ENCODE results near the gene DDX46. TPM values are rescaled to one million over a fixed set of nuclear protein-coding genes. Genes with fewer than 3 reads are reported as not detected.
A peak's percentile ranks its signal among the peaks of the same experiment; 100 is the strongest.

The DDX46 gene
- total RNA-seq, 3 donors from 2014 or later (not counting 1 experiment from before 2014, with no cell fraction given), result 61.4 to 74.8 (median 67.2) TPM

GRCh38 chr5:134844252-134844651, 85.7 kb downstream of the DDX46 start:
- Histone ChIP-seq H3K27me3 (ENCODE audit: control insufficient read depth, insufficient read depth, low read length) (no peaks in the 10 kb centered on the region), H3K36me3 (ENCODE audit: control insufficient read depth, insufficient read depth, low read length) (peaks cover 8% of the 10 kb centered on the region), H3K9me3 (ENCODE audit: control insufficient read depth, insufficient read depth, low read length) (no peaks in the 10 kb centered on the region), H3K4me3 (ENCODE audit: low read length) (no peak overlapping the region), H3K27ac (ENCODE audit: low read length) (no peak overlapping the region), H3K4me1 (ENCODE audit: control insufficient read depth, insufficient read depth, low read length) (peaks cover 23% of the 10 kb centered on the region)
- H3K9me3 Mint-ChIP-seq, result no peaks in the 10 kb centered on the region
- no peak for ATAC-seq
- no peaks in the 10 kb centered on the region for H3K27me3 Mint-ChIP-seq (ENCODE audit: low read depth in 2 of 2)
- H3K4me3 Mint-ChIP-seq, result no peak overlapping the region
- intact Hi-C loops (cut with micrococcal nuclease), result no loop called here
- H3K27ac Mint-ChIP-seq, result peak overlapping the region; percentile 94 to 99
- WGBS (ENCODE audit: insufficient coverage), result 80% methylated on average over 1 of the region's 1 CpG
- TF ChIP-seq, protein P1, sequence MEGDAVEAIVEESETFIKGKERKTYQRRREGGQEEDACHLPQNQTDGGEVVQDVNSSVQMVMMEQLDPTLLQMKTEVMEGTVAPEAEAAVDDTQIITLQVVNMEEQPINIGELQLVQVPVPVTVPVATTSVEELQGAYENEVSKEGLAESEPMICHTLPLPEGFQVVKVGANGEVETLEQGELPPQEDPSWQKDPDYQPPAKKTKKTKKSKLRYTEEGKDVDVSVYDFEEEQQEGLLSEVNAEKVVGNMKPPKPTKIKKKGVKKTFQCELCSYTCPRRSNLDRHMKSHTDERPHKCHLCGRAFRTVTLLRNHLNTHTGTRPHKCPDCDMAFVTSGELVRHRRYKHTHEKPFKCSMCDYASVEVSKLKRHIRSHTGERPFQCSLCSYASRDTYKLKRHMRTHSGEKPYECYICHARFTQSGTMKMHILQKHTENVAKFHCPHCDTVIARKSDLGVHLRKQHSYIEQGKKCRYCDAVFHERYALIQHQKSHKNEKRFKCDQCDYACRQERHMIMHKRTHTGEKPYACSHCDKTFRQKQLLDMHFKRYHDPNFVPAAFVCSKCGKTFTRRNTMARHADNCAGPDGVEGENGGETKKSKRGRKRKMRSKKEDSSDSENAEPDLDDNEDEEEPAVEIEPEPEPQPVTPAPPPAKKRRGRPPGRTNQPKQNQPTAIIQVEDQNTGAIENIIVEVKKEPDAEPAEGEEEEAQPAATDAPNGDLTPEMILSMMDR (IDR thresholded peaks at IDR 0.05), result no peak
- H3K4me1 Mint-ChIP-seq, result peaks cover 19 to 22% of the 10 kb centered on the region in 2 donors
- H3K36me3 Mint-ChIP-seq, result no peaks in the 10 kb centered on the region
- DNase-seq, result no peak

DNA sequence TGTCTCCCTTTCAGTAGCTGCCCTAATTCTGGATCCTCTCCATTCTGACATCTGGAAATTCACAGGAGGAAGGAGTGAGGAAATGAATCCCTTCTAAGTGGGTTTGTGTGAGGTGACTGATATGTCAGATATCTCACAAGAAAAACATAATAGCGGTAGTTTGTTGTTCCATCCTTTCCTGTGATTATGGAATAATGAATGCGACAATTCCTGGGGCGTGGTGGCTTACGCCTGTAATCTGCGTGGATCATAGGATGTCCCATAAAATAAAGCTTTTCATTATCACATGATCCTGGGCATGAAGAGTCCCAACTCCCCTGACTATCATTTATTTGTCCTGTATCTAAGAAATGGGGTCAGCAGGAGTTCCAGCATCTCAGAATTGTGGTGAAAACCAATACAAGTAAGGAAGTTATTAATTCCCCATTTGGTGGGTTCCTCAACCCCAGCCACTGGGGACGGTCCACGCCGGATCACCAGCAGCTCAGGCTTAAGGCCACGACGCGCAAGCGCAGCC, 86.8 kb downstream of the DDX46 start:
- 23% methylated on average over 11 of the region's 12 CpGs for WGBS (ENCODE audit: insufficient coverage)

GRCh38 chr5:134845852-134846640, 87.5 kb downstream of the DDX46 start, which contains the start of gene C5orf24:
TSS of gene C5orf24 (plus strand) at chr5:134845968. CDS start at chr5:134854901, 8,933 bp downstream.
- Mint-ChIP-seq H3K27ac (peak within 1 kb of the TSS; percentile 94 to 99), H3K36me3 (no peaks in the 10 kb centered on the region), H3K9me3 (no peaks in the 10 kb centered on the region), H3K4me3 (peak within 1 kb of the TSS; percentile 96), H3K27me3 (ENCODE audit: low read depth in 2 of 2) (no peaks in the 10 kb centered on the region), H3K4me1 (peaks cover 21 to 27% of the 10 kb centered on the region in 2 donors)
- intact Hi-C loops (cut with micrococcal nuclease), result loop anchor here (1.0 kb wide), 3 partner anchors 28 to 108 kb away; partner anchors contain the start of genes CAMLG, PCBD2 and TXNDC15
- H3K9me3 ChIP-seq (ENCODE audit: control insufficient read depth, insufficient read depth, low read length), result no peaks in the 10 kb centered on the region
- under 1% methylated on average over 84 of the region's 84 CpGs for WGBS (ENCODE audit: insufficient coverage)
- TF ChIP-seq, protein P1 (IDR thresholded peaks at IDR 0.05), result no peak
- H3K36me3 ChIP-seq (ENCODE audit: control insufficient read depth, insufficient read depth, low read length), result peaks cover 3% of the 10 kb centered on the region
- ATAC-seq (peak; percentile 91 to 98 (median 91)), DNase-seq (peak; percentile 86 to 98)
- peaks cover 24% of the 10 kb centered on the region for H3K4me1 ChIP-seq (ENCODE audit: control insufficient read depth, insufficient read depth, low read length)
- peak within 1 kb of the TSS; percentile 97 for H3K27ac ChIP-seq (ENCODE audit: low read length)
- H3K27me3 ChIP-seq (ENCODE audit: control insufficient read depth, insufficient read depth, low read length), result no peaks in the 10 kb centered on the region
- H3K4me3 ChIP-seq (ENCODE audit: low read length), result peak within 1 kb of the TSS; percentile 87

More for the DNA sequence above, 86.8 kb downstream of the DDX46 start:
- no peak for ATAC-seq
- H3K4me1 Mint-ChIP-seq, result peaks cover 19 to 27% of the 10 kb centered on the region in 2 donors
- Histone ChIP-seq H3K9me3 (ENCODE audit: control insufficient read depth, insufficient read depth, low read length) (no peaks in the 10 kb centered on the region), H3K27me3 (ENCODE audit: control insufficient read depth, insufficient read depth, low read length) (no peaks in the 10 kb centered on the region), H3K36me3 (ENCODE audit: control insufficient read depth, insufficient read depth, low read length) (peaks cover 7% of the 10 kb centered on the region), H3K4me1 (ENCODE audit: control insufficient read depth, insufficient read depth, low read length) (peaks cover 23% of the 10 kb centered on the region), H3K27ac (ENCODE audit: low read length) (peak overlapping the region; percentile 92), H3K4me3 (ENCODE audit: low read length) (peak overlapping the region; percentile 23)
- no peaks in the 10 kb centered on the region for H3K9me3 Mint-ChIP-seq
- DNase-seq, result no peak
- intact Hi-C loops (cut with micrococcal nuclease), result loop anchor here (1.0 kb wide), 3 partner anchors 29 to 107 kb away; partner anchors contain the start of genes CAMLG, PCBD2 and TXNDC15
- H3K27ac Mint-ChIP-seq, result peak overlapping the region; percentile 94 to 99
- peak overlapping the region; percentile 96 for H3K4me3 Mint-ChIP-seq
- no peaks in the 10 kb centered on the region for H3K36me3 Mint-ChIP-seq
- TF ChIP-seq, protein P1 (IDR thresholded peaks at IDR 0.05), result no peak
- no peaks in the 10 kb centered on the region for H3K27me3 Mint-ChIP-seq (ENCODE audit: low read depth in 2 of 2)
